ENCODE measurements around the gene WDR59.

WDR59 gene

GRCh38 chr16:74903120-74903519 lies 81.8 kb downstream of the WDR59 start:
- no peak for ATAC-seq (ENCODE audit: low read depth)
- no peak for DNase-seq (ENCODE audit: low spot score)
- Histone ChIP-seq H3K27ac (ENCODE audit: poor library complexity, severe bottlenecking) (no peak overlapping the region), H3K27me3 (ENCODE audit: insufficient read depth, poor library complexity, severe bottlenecking) (no peaks in the 10 kb centered on the region), H3K4me1 (ENCODE audit: insufficient read depth, poor library complexity, severe bottlenecking) (no peaks in the 10 kb centered on the region), H3K9me3 (ENCODE audit: severe bottlenecking) (no peaks in the 10 kb centered on the region), H3K36me3 (ENCODE audit: low read depth) (peaks cover 59% of the 10 kb centered on the region), H3K4me3 (ENCODE audit: severe bottlenecking) (no peak overlapping the region)
- TF ChIP-seq CTCF (IDR thresholded peaks at IDR 0.05; ENCODE audit: poor library complexity, severe bottlenecking), result no peak

- Histone ChIP-seq H3K27ac (ENCODE audit: poor library complexity, severe bottlenecking) (no peak overlapping the region), H3K36me3 (ENCODE audit: low read depth) (peaks cover 51% of the 10 kb centered on the region), H3K4me1 (ENCODE audit: insufficient read depth, poor library complexity, severe bottlenecking) (peaks cover under 1% of the 10 kb centered on the region), H3K4me3 (ENCODE audit: severe bottlenecking) (no peak overlapping the region), H3K27me3 (ENCODE audit: insufficient read depth, poor library complexity, severe bottlenecking) (no peaks in the 10 kb centered on the region), H3K9me3 (ENCODE audit: severe bottlenecking) (no peaks in the 10 kb centered on the region)
- ATAC-seq (ENCODE audit: low read depth) (no peak), DNase-seq (ENCODE audit: low spot score) (no peak)
- no peak for TF ChIP-seq CTCF (IDR thresholded peaks at IDR 0.05; ENCODE audit: poor library complexity, severe bottlenecking)
Observed at GRCh38 chr16:74902161-74902560, 82.8 kb downstream of the WDR59 start.

- ATAC-seq (ENCODE audit: low read depth), result no peak
- no peak overlapping the region for H3K4me3 ChIP-seq (ENCODE audit: severe bottlenecking)
- DNase-seq (ENCODE audit: low spot score), result no peak
- no peak for TF ChIP-seq CTCF (IDR thresholded peaks at IDR 0.05; ENCODE audit: poor library complexity, severe bottlenecking)
- peaks cover 3% of the 10 kb centered on the region for H3K4me1 ChIP-seq (ENCODE audit: insufficient read depth, poor library complexity, severe bottlenecking)
- no peak overlapping the region for H3K27ac ChIP-seq (ENCODE audit: poor library complexity, severe bottlenecking)
- no peaks in the 10 kb centered on the region for H3K9me3 ChIP-seq (ENCODE audit: severe bottlenecking)
- H3K27me3 ChIP-seq (ENCODE audit: insufficient read depth, poor library complexity, severe bottlenecking), result no peaks in the 10 kb centered on the region
- peaks cover 45% of the 10 kb centered on the region for H3K36me3 ChIP-seq (ENCODE audit: low read depth)
Observed at GRCh38 chr16:74901606-74902005, 83.3 kb downstream of the WDR59 start.

- H3K4me1 ChIP-seq (ENCODE audit: insufficient read depth, poor library complexity, severe bottlenecking), result peaks cover 3% of the 10 kb centered on the region
- no peak overlapping the region for H3K4me3 ChIP-seq (ENCODE audit: severe bottlenecking)
- H3K9me3 ChIP-seq (ENCODE audit: severe bottlenecking), result no peaks in the 10 kb centered on the region
- ATAC-seq (ENCODE audit: low read depth) (no peak), DNase-seq (ENCODE audit: low spot score) (no peak)
- no peak for TF ChIP-seq CTCF (IDR thresholded peaks at IDR 0.05; ENCODE audit: poor library complexity, severe bottlenecking)
- peaks cover 47% of the 10 kb centered on the region for H3K36me3 ChIP-seq (ENCODE audit: low read depth)
- no peaks in the 10 kb centered on the region for H3K27me3 ChIP-seq (ENCODE audit: insufficient read depth, poor library complexity, severe bottlenecking)
- H3K27ac ChIP-seq (ENCODE audit: poor library complexity, severe bottlenecking), result no peak overlapping the region
Observed at GRCh38 chr16:74899816-74900215, 85.1 kb downstream of the WDR59 start.

GRCh38 chr16:74898659-74899058 lies 86.3 kb downstream of the WDR59 start:
- no peak for TF ChIP-seq CTCF (IDR thresholded peaks at IDR 0.05; ENCODE audit: poor library complexity, severe bottlenecking)
- Histone ChIP-seq H3K36me3 (ENCODE audit: low read depth) (peaks cover 48% of the 10 kb centered on the region), H3K4me1 (ENCODE audit: insufficient read depth, poor library complexity, severe bottlenecking) (peaks cover 3% of the 10 kb centered on the region), H3K27ac (ENCODE audit: poor library complexity, severe bottlenecking) (no peak overlapping the region), H3K4me3 (ENCODE audit: severe bottlenecking) (no peak overlapping the region), H3K27me3 (ENCODE audit: insufficient read depth, poor library complexity, severe bottlenecking) (no peaks in the 10 kb centered on the region), H3K9me3 (ENCODE audit: severe bottlenecking) (no peaks in the 10 kb centered on the region)
- DNase-seq (ENCODE audit: low spot score) (no peak), ATAC-seq (ENCODE audit: low read depth) (no peak)
